ENCODE results near the gene ZNF862. TPM values are rescaled to one million over a fixed set of nuclear protein-coding genes. Genes with fewer than 3 reads are reported as not detected.

ZNF862 gene
- 1 to 10 TPM; 2.7 to 8.6 (median 4.6) TPM for polyA plus RNA-seq (ENCODE audit: low read depth in 6 of 6)

- peaks cover 10 to 19% (median 19%) of the 10 kb centered on the region in 3 donors for H3K27me3 Mint-ChIP-seq
- DNase-seq (peak; percentile 94), ATAC-seq (ENCODE audit: low read depth in 2 of 2) (peak; percentile 95 to 97)
- H3K27ac Mint-ChIP-seq: peak within 1 kb of the TSS; percentile 73 to 94 (median 90)
- peaks cover 18 to 38% (median 24%) of the 10 kb centered on the region in 3 donors for H3K4me1 Mint-ChIP-seq
- H3K9me3 Mint-ChIP-seq: no peaks in the 10 kb centered on the region
- H3K4me3 Mint-ChIP-seq: peak within 1 kb of the TSS; percentile 85 to 96 (median 93)
- no peaks in the 10 kb centered on the region for H3K36me3 Mint-ChIP-seq
Observed at GRCh38 chr7:149838224-149838991, at the start of gene ZNF862. Gene ZNF862, plus strand, starts transcription at chr7:149838375. Its CDS starts 237 bp downstream, at chr7:149838612.

GRCh38 chr7:149789101-149789500 lies 49.1 kb upstream of the ZNF862 start:
- no peak for ATAC-seq (ENCODE audit: low read depth in 2 of 2)
- no peaks in the 10 kb centered on the region for H3K36me3 Mint-ChIP-seq
- peaks cover 10 to 71% (median 38%) of the 10 kb centered on the region in 3 donors for H3K27me3 Mint-ChIP-seq
- no peak overlapping the region for H3K27ac Mint-ChIP-seq
- DNase-seq: no peak
- H3K9me3 Mint-ChIP-seq: no peaks in the 10 kb centered on the region
- H3K4me3 Mint-ChIP-seq: no peak overlapping the region
- H3K4me1 Mint-ChIP-seq: peaks cover 5 to 10% (median 8%) of the 10 kb centered on the region in 3 donors

DNA sequence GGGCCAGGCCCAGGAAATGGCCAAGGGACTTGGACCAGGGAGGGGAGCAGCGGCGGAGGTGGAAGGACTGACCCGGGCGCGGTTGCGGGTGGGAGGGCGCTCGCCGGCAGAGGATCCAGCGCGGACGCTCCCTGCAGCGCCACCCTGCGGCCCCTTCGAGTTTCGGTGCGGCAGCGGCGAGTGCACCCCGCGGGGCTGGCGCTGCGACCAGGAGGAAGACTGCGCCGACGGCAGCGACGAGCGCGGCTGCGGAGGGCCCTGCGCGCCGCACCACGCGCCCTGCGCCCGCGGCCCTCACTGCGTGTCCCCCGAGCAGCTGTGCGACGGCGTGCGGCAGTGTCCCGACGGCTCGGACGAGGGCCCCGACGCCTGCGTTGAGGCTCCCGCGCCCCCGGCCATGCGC lies 48.0 kb upstream of the ZNF862 start:
- no peaks in the 10 kb centered on the region for H3K36me3 Mint-ChIP-seq
- peaks cover 5 to 10% (median 8%) of the 10 kb centered on the region in 3 donors for H3K4me1 Mint-ChIP-seq
- peak; percentile 29 to 35 for ATAC-seq (ENCODE audit: low read depth in 2 of 2)
- peaks cover 11 to 77% (median 38%) of the 10 kb centered on the region in 3 donors for H3K27me3 Mint-ChIP-seq
- H3K9me3 Mint-ChIP-seq: no peaks in the 10 kb centered on the region
- peak overlapping the region in 1 of 8 donors; percentile 61 for H3K4me3 Mint-ChIP-seq
- DNase-seq: no peak
- no peak overlapping the region for H3K27ac Mint-ChIP-seq

- ATAC-seq (ENCODE audit: low read depth in 2 of 2) (no peak), DNase-seq (no peak)
- Mint-ChIP-seq H3K4me1 (peaks cover 5 to 10% (median 8%) of the 10 kb centered on the region in 3 donors), H3K27ac (no peak overlapping the region), H3K27me3 (peaks cover 11 to 74% (median 38%) of the 10 kb centered on the region in 3 donors), H3K9me3 (no peaks in the 10 kb centered on the region), H3K4me3 (peak overlapping the region in 1 of 8 donors; percentile 42), H3K36me3 (no peaks in the 10 kb centered on the region)
Observed at GRCh38 chr7:149790754-149791360, 47.3 kb upstream of the ZNF862 start.

- no peak for DNase-seq
- H3K4me3 Mint-ChIP-seq: peak overlapping the region in 1 of 8 donors; percentile 49
- no peaks in the 10 kb centered on the region for H3K36me3 Mint-ChIP-seq
- no peak for ATAC-seq (ENCODE audit: low read depth in 2 of 2)
- no peak overlapping the region for H3K27ac Mint-ChIP-seq
- peaks cover 5 to 10% (median 8%) of the 10 kb centered on the region in 3 donors for H3K4me1 Mint-ChIP-seq
- peaks cover 11 to 69% (median 38%) of the 10 kb centered on the region in 3 donors for H3K27me3 Mint-ChIP-seq
- no peaks in the 10 kb centered on the region for H3K9me3 Mint-ChIP-seq
Observed at GRCh38 chr7:149791411-149792219, 46.6 kb upstream of the ZNF862 start.

GRCh38 chr7:149792220-149792595 lies 46.0 kb upstream of the ZNF862 start:
- H3K4me1 Mint-ChIP-seq: peaks cover 5 to 10% (median 8%) of the 10 kb centered on the region in 3 donors
- ATAC-seq (ENCODE audit: low read depth in 2 of 2) (no peak), DNase-seq (no peak)
- no peak overlapping the region for H3K4me3 Mint-ChIP-seq
- peaks cover 11 to 69% (median 38%) of the 10 kb centered on the region in 3 donors for H3K27me3 Mint-ChIP-seq
- H3K27ac Mint-ChIP-seq: no peak overlapping the region
- no peaks in the 10 kb centered on the region for H3K36me3 Mint-ChIP-seq
- no peaks in the 10 kb centered on the region for H3K9me3 Mint-ChIP-seq

- Mint-ChIP-seq H3K27me3 (peaks cover 11 to 58% (median 34%) of the 10 kb centered on the region in 3 donors), H3K36me3 (no peaks in the 10 kb centered on the region), H3K9me3 (no peaks in the 10 kb centered on the region), H3K4me1 (peaks cover 0 to 8% (median 5%) of the 10 kb centered on the region in 3 donors), H3K4me3 (no peak overlapping the region), H3K27ac (no peak overlapping the region)
- no peak for DNase-seq
- ATAC-seq (ENCODE audit: low read depth in 2 of 2): no peak
Observed at GRCh38 chr7:149793261-149793660, 44.9 kb upstream of the ZNF862 start.

- Mint-ChIP-seq H3K4me3 (no peak overlapping the region), H3K4me1 (peaks cover 0 to 7% (median under 1%) of the 10 kb centered on the region in 3 donors), H3K36me3 (no peaks in the 10 kb centered on the region), H3K27me3 (peaks cover 7 to 44% (median 21%) of the 10 kb centered on the region in 3 donors), H3K27ac (no peak overlapping the region), H3K9me3 (no peaks in the 10 kb centered on the region)
- ATAC-seq (ENCODE audit: low read depth in 2 of 2) (no peak), DNase-seq (no peak)
Observed at GRCh38 chr7:149794661-149795060, 43.5 kb upstream of the ZNF862 start.

GRCh38 chr7:149795126-149795525 lies 43.0 kb upstream of the ZNF862 start:
- peaks cover 0 to 6% (median 6%) of the 10 kb centered on the region in 3 donors for H3K4me1 Mint-ChIP-seq
- no peak overlapping the region for H3K27ac Mint-ChIP-seq
- H3K4me3 Mint-ChIP-seq: no peak overlapping the region
- peaks cover 7 to 40% (median 17%) of the 10 kb centered on the region in 3 donors for H3K27me3 Mint-ChIP-seq
- no peaks in the 10 kb centered on the region for H3K9me3 Mint-ChIP-seq
- DNase-seq (no peak), ATAC-seq (ENCODE audit: low read depth in 2 of 2) (no peak)
- no peaks in the 10 kb centered on the region for H3K36me3 Mint-ChIP-seq

GRCh38 chr7:149796287-149796860 lies 41.8 kb upstream of the ZNF862 start:
- no peaks in the 10 kb centered on the region for H3K36me3 Mint-ChIP-seq
- ATAC-seq (ENCODE audit: low read depth in 2 of 2): no peak

GRCh38 chr7:149797771-149798170 lies 40.4 kb upstream of the ZNF862 start:
- Mint-ChIP-seq H3K27ac (no peak overlapping the region), H3K9me3 (no peaks in the 10 kb centered on the region), H3K4me1 (peaks cover 0 to 10% (median 6%) of the 10 kb centered on the region in 3 donors)

More at GRCh38 chr7:149796287-149796860, 41.8 kb upstream of the ZNF862 start:
- H3K4me1 Mint-ChIP-seq: peaks cover 0 to 10% (median 6%) of the 10 kb centered on the region in 3 donors
- peaks cover 7 to 30% (median 10%) of the 10 kb centered on the region in 3 donors for H3K27me3 Mint-ChIP-seq
- H3K9me3 Mint-ChIP-seq: no peaks in the 10 kb centered on the region
- no peak for DNase-seq
- no peak overlapping the region for H3K27ac Mint-ChIP-seq
- H3K4me3 Mint-ChIP-seq: no peak overlapping the region

DNA sequence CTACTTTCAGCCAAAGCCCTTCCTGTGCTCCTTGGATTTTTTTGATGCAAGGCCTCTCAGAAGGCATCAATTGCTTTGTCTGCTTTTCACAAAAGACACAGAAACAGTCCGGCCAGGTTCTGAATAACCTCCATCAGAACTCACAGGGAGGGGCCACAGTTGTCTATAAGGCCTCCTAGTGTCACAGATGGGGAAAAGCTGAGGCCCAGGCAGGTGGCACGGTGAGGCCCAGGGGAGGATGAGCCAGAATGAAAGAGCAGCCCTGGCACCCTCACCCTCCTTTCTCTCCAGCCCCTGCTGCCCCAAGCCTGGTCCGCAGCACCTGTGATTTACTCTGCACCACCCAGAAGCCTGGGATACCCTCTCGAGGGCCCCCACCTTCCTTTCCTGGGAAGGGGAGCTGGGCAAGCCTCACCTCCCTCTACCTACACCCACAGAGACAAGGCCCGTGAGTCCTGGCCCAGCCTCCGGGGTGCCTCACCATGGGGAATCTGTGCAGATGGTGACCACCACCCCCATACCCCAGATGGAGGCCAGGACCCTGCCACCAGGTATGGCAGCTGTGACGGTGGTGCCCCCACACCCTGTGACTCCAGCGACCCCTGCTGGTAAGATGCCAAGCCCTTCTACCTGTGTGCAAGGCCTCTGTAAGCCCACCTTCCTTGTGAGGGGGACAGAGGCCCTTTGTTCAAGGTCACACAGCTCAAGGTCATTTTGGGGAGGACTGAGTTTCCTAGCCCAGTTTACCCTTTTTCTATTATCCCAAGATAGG lies 38.6 kb upstream of the ZNF862 start:
- Mint-ChIP-seq H3K4me3 (peak overlapping the region in 1 of 8 donors; percentile 66), H3K36me3 (no peaks in the 10 kb centered on the region), H3K27me3 (peaks cover 0 to 10% (median 0%) of the 10 kb centered on the region in 3 donors), H3K9me3 (no peaks in the 10 kb centered on the region), H3K27ac (peak overlapping the region in 2 of 6 donors; percentile 8 to 26), H3K4me1 (peaks cover 0 to 10% (median 6%) of the 10 kb centered on the region in 3 donors)
- DNase-seq: peak; percentile 39
- peak; percentile 58 to 71 for ATAC-seq (ENCODE audit: low read depth in 2 of 2)

More at GRCh38 chr7:149797771-149798170, 40.4 kb upstream of the ZNF862 start:
- Mint-ChIP-seq H3K4me3 (no peak overlapping the region), H3K36me3 (no peaks in the 10 kb centered on the region), H3K27me3 (peaks cover 0 to 19% (median 7%) of the 10 kb centered on the region in 3 donors)
- DNase-seq (no peak), ATAC-seq (ENCODE audit: low read depth in 2 of 2) (no peak)
